ENCODE data around the gene GLYR1. TPM values are rescaled to one million over a fixed set of nuclear protein-coding genes. Genes with fewer than 3 reads are reported as not detected.

GLYR1 gene
- total RNA-seq, 4 donors from 2014 or later: 44.4 to 56.0 (median 52.0) TPM

- no peak for ATAC-seq (ENCODE audit: low FRiP score)
- TF ChIP-seq CTCF (IDR thresholded peaks at IDR 0.05): no peak
- no peak for DNase-seq (ENCODE audit: low spot score)
These were observed 20.6 kb downstream of the GLYR1 start for GRCh38 chr16:4826526-4826925.

GRCh38 chr16:4825196-4825595 is 21.9 kb downstream of the GLYR1 start:
- ATAC-seq (ENCODE audit: low FRiP score): no peak
- DNase-seq (ENCODE audit: low spot score): no peak
- no peak for TF ChIP-seq CTCF (IDR thresholded peaks at IDR 0.05)

- ATAC-seq (ENCODE audit: low FRiP score): no peak
- TF ChIP-seq CTCF (IDR thresholded peaks at IDR 0.05): no peak
- no peak for DNase-seq (ENCODE audit: low spot score)
These were observed 26.4 kb downstream of the GLYR1 start for GRCh38 chr16:4820652-4821051.

- ATAC-seq (ENCODE audit: low FRiP score) (no peak), DNase-seq (ENCODE audit: low spot score) (no peak)
- no peak for TF ChIP-seq CTCF (IDR thresholded peaks at IDR 0.05)
These were observed 32.4 kb downstream of the GLYR1 start for GRCh38 chr16:4814542-4815173.

GRCh38 chr16:4814046-4814445 is 33.0 kb downstream of the GLYR1 start:
- no peak for TF ChIP-seq CTCF (IDR thresholded peaks at IDR 0.05)
- ATAC-seq (ENCODE audit: low FRiP score) (no peak), DNase-seq (ENCODE audit: low spot score) (no peak)

GRCh38 chr16:4813251-4814003 is 33.7 kb downstream of the GLYR1 start:
- TF ChIP-seq CTCF (IDR thresholded peaks at IDR 0.05): no peak
- ATAC-seq (ENCODE audit: low FRiP score) (no peak), DNase-seq (ENCODE audit: low spot score) (no peak)

GRCh38 chr16:4811773-4812172 is 35.3 kb downstream of the GLYR1 start:
- ATAC-seq (ENCODE audit: low FRiP score) (no peak), DNase-seq (ENCODE audit: low spot score) (no peak)
- TF ChIP-seq CTCF (IDR thresholded peaks at IDR 0.05): no peak
